Fibroblast of skin of back (primary cell): ENCODE data around the gene UBAC2.
"Not testable (repeated sequence)": the region's sequence is repeated elsewhere in the genome, so short reads cannot be mapped to it uniquely, and the experiment has no call there.

Source experiments
- DNase-seq: peaks from one replicate; pipeline ENCODE4 v3.0.0-alpha.2; 2013

The UBAC2 gene

GRCh38 chr13:99382428-99383133, 181.9 kb downstream of the UBAC2 start:
- DNase-seq: no peak

- DNase-seq: no peak
Measured at GRCh38 chr13:99383511-99383921, 182.9 kb downstream of the UBAC2 start.

DNA sequence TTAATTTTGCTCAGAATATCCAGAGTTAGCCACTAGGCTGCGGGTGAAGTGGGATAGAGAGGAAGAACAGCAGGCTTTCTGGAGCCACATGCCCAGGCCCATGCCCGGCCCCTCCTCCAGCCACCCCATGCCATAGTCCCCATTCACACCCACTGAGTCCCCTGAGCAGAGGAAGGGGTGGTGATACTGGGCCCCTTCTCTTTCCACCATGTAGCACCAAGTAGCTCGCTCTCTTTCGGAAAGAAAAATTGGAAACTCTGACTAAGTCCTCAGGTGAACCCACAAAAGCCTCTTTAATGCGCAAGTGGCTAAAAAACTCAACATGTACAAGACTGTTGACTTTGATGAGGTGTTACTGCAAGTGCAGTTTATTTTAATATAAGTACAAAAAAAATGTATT, 183.3 kb downstream of the UBAC2 start:
- no peak for DNase-seq

- DNase-seq: no peak
Measured at GRCh38 chr13:99384468-99384867, 183.8 kb downstream of the UBAC2 start.

- no peak for DNase-seq
Measured at GRCh38 chr13:99385161-99385560, 184.5 kb downstream of the UBAC2 start.

DNA sequence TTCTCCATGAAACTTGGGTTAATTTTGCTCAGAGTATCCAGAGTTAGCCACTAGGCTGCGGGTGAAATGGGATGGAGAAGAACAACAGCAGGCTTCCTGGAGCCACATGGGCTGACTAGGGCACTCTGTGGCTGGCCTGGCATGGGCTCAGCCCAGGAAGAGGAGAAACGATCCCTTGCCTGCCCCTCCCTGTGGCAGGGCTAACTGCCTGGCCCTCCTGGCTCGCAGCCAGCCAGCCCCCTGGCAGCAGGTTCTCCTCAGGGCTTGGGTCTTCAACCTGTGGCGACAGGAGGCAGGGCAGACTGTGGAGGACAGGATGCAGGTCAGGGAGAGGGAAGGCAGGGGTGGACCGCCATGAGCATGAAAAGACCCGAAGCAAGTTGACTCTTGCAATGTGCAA, 185.3 kb downstream of the UBAC2 start:
- no peak for DNase-seq

- DNase-seq: no peak
Measured at GRCh38 chr13:99386495-99386894, 185.8 kb downstream of the UBAC2 start.

DNA sequence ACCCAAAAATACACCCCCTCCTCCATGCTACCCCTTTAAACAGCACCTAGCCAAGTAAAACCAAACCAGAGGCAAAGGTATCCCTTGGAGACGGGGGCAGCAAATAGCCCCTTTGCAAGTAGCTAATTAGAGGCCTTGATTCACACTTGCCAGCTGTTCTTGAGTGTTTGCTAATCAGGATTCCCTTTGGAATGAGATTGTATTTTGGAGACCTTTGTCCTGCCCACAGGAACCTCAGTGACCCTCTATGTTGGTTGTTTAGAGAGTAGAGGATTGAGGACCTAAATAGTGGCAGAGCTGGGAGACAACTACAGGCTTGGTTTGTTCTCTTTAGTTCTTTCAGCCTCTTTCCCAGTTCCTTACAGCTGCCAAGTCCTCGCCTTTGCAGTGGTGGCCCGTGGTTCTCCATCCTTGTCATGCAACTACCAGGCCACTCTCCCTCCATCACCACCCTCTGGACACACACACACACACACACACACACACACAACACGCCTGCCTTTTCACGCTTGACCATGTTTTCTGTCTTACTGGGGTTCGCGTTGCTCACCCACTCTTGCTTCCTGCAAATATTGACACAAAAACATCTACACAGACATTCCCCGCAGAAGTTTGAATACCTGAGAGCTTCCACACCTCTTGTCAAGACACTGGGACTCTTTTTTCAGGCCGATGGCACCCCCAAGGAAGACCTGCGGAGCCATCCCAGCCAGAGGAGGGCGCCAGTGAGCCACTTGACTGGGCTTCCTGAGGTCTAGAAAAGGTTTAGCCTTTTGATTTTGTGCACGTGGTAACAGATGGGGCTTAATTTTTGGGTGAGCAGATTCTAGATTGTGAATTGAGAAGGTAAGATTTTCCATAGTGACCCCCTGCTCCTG, 186.5 kb downstream of the UBAC2 start:
- DNase-seq: no peak

DNA sequence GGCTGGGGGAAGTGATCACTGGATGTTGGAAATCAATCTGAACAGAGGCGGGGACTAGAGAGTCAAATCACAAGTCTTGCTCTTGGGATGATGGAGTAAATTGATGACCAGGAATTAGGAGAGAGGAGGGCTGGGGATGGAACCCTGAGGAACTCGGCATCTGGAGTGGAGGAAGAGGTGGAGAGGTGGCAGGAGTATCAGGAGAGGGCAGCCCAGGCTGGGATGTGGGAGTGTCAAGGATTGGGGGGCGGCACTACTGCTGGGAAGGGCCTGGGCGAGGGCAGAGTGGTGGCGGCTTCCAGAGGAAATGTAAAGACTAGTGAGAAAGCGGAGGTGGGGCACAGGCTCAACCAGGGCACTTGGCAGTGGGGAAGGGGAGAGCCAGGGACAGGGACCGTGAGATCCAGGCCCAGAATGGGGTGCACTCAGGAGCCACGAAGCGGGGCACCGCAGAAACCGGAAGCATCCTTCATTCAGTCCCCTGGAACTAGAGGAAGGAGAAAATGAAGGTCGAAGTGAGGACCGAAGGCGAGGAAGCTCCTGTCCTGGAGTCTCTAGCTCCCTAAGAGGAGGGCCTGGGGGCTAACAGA, 187.8 kb downstream of the UBAC2 start:
- DNase-seq: no peak

- DNase-seq: not testable (repeated sequence)
Measured at GRCh38 chr13:99389094-99389493, 188.4 kb downstream of the UBAC2 start.

GRCh38 chr13:99389520-99390304, 189.1 kb downstream of the UBAC2 start:
- DNase-seq: no peak

DNA sequence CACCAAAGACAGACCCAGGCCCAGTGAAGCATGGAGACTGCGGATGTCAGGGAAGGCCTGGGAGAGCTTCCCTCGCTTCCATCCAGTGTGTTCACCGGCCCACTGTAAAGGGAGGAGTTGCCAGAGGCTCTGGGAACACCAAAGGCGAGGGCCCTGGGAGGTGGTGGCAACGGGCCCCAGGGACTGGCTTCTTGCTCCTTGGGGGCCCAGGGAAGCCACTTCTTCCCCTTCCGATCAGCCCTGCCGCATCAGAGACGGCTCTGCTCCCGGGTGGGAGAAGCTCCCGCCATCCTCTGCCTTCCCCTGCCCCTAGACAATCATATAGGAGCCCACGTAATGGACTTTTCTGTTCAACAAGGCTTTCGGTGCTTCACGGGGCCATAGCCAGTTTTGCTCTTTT, 189.9 kb downstream of the UBAC2 start:
- DNase-seq: no peak

DNA sequence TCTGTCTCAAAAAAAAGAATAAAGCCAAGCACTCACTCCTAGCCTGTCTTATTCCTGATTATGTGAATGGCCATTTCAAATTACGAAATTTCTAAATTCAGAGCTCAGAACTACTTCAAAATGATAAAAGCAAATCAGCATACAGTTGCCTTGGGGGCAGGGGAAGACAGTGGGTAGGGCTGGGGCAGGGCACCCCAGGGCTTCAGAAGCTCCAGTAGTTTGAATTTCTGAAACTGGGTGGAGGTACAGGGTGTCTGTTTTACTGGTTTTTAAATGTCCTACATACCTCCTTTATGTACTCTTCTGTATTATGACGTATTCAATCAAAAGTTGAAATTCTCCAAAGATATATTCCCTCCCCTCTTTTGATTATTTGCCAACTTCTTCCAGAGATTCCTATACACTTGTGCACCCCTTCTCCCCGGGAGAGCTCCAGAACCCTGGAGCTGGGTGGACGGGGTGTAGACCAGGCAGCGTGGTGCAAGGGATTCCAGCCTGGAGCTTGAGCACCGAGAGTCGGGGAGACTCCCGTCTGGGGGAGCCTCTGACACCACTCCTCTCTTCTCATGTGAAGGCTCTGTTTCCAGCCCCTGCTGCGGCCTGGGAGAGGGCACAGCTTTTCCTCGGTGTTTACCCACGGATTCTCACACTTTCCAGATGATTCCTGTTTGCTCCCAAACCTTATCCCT, 191.3 kb downstream of the UBAC2 start:
- no peak for DNase-seq

- DNase-seq: no peak
Measured at GRCh38 chr13:99392470-99393135, 191.9 kb downstream of the UBAC2 start.

GRCh38 chr13:99393391-99393790, 192.7 kb downstream of the UBAC2 start:
- not testable (repeated sequence) for DNase-seq

DNA sequence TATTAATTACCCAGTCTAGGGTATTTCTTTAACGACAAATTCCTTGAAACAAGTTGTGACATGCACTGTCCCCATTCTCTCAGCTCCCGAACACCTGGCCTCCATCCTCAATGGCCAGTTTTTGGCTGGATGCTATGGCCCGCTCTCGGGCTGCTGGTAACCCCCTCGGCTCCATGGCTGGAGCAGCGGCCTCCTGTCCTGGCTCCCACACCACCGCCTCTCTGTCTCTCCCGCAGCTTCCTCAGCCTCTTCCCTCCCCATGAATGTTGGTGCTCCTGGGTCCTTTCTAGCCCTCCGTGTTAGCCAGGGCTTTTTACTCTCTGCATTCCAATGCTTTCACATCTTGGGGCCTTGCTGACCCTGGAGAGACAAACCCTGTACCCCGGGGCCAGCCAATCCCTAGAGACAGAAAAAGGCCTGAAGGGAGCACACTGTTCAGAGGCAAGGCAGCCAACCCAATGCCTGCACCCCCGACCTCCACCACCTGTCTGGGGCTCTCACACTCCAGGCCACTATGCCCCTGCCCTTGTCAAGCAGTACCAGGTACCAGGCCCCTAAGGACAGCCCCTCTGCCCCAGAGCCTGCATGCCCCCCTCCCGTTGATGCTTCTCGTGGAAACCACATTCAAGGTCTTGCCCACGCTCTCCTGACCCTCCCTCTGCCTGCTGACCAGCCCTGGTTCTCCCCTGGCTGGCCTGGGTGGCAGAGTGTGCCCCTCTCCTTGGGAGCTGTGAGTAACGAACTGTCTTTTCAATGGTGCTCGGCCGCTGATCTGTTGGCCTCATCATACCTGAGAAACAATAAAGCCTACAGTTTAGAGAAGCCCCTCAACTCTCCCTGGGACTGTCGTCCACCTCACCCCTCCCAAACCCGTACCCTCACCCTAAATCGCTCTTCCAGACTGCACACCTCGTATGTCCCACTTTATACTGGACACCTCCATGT, 193.4 kb downstream of the UBAC2 start:
- no peak for DNase-seq

DNA sequence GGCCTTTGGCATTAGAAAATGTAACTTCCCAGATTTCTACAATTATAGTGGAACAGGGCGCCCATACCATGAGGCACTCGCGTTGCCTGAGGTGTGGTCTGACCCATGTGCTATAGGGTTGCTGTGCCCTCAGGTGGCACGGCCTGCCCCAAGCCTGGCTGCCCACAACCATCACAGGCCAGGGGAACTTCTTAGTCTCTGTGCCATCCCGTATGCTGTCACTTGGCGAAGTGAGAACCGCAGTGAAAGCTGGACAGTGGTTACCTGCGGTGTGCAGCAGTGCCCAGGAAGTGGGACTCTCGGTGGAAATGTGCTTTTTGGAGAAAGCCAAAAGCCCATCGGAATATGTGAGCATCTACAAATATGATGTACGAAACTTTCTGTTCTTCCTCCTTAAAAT, 194.8 kb downstream of the UBAC2 start:
- no peak for DNase-seq

DNA sequence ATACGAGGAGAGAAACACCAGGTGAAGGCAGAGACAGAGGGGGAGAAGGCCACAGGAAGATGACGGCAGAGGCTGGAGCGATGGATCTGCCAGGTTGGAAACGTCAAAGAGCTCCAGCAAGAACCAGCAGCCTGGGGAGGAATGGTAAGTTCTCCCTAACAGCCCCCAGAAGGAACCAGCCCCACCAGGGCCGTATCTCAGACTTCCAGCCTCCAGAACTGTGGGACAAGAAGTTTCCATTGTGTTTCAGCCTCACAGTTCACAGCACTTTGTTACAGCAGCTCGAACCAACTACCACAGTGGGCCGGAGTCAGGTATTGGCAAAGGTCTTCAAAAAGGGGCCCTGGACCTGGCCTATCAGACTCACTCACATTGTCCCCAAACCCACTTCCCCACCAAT, 195.8 kb downstream of the UBAC2 start:
- DNase-seq: no peak

GRCh38 chr13:99398071-99398470, 197.4 kb downstream of the UBAC2 start:
- no peak for DNase-seq

GRCh38 chr13:99398916-99399622, 198.4 kb downstream of the UBAC2 start:
- DNase-seq: no peak
